ENCODE results near the gene PLCB4.
"Not testable (repeated sequence)": the region's sequence is repeated elsewhere in the genome, so short reads cannot be mapped to it uniquely, and the experiment has no call there.

The PLCB4 gene

GRCh38 chr20:9385345-9386310 lies 316.7 kb downstream of the PLCB4 start:
- DNase-seq, result not testable (repeated sequence)

- DNase-seq, result no peak
These were observed 319.4 kb downstream of the PLCB4 start for GRCh38 chr20:9388160-9388812.

- DNase-seq, result no peak
These were observed 319.9 kb downstream of the PLCB4 start for GRCh38 chr20:9388813-9389161.

GRCh38 chr20:9389346-9389745 lies 320.5 kb downstream of the PLCB4 start:
- DNase-seq, result no peak

- DNase-seq, result no peak
These were observed 321.6 kb downstream of the PLCB4 start for GRCh38 chr20:9390441-9390840.

- peak; percentile 23 for DNase-seq
These were observed 324.3 kb downstream of the PLCB4 start for GRCh38 chr20:9392892-9393857.

- DNase-seq, result no peak
These were observed 327.1 kb downstream of the PLCB4 start for GRCh38 chr20:9395971-9396370.

GRCh38 chr20:9397928-9398327 lies 329.0 kb downstream of the PLCB4 start:
- no peak for DNase-seq

GRCh38 chr20:9398882-9399281 lies 330.0 kb downstream of the PLCB4 start:
- no peak for DNase-seq

- no peak for DNase-seq
These were observed 330.4 kb downstream of the PLCB4 start for GRCh38 chr20:9399322-9399721.

- no peak for DNase-seq
These were observed 331.5 kb downstream of the PLCB4 start for GRCh38 chr20:9400171-9401025.

GRCh38 chr20:9401371-9401770 lies 332.5 kb downstream of the PLCB4 start:
- DNase-seq, result no peak

GRCh38 chr20:9402141-9402540 lies 333.3 kb downstream of the PLCB4 start:
- no peak for DNase-seq

- no peak for DNase-seq
These were observed 333.7 kb downstream of the PLCB4 start for GRCh38 chr20:9402546-9402945.

- DNase-seq, result no peak
These were observed 334.6 kb downstream of the PLCB4 start for GRCh38 chr20:9403448-9403847.

- DNase-seq, result no peak
These were observed 339.0 kb downstream of the PLCB4 start for GRCh38 chr20:9407805-9408421.

- DNase-seq, result no peak
These were observed 339.8 kb downstream of the PLCB4 start for GRCh38 chr20:9408422-9409300.

GRCh38 chr20:9409352-9409751 lies 340.5 kb downstream of the PLCB4 start:
- no peak for DNase-seq

GRCh38 chr20:9409981-9410380 lies 341.1 kb downstream of the PLCB4 start:
- no peak for DNase-seq

GRCh38 chr20:9411833-9412232 lies 342.9 kb downstream of the PLCB4 start:
- DNase-seq, result no peak

GRCh38 chr20:9412309-9412708 lies 343.4 kb downstream of the PLCB4 start:
- no peak for DNase-seq
